LNCAP (cell line): ENCODE results near the gene SMAD3.

ENCODE experiments used
- TF ChIP-seq, protein P1 (sequence below): fragments of 450-650 bp; IDR thresholded peaks from 2 replicates; pipeline ENCODE4 v1.5.1; 2017; ENCODE audit warnings: mild to moderate bottlenecking

SMAD3 gene

DNA sequence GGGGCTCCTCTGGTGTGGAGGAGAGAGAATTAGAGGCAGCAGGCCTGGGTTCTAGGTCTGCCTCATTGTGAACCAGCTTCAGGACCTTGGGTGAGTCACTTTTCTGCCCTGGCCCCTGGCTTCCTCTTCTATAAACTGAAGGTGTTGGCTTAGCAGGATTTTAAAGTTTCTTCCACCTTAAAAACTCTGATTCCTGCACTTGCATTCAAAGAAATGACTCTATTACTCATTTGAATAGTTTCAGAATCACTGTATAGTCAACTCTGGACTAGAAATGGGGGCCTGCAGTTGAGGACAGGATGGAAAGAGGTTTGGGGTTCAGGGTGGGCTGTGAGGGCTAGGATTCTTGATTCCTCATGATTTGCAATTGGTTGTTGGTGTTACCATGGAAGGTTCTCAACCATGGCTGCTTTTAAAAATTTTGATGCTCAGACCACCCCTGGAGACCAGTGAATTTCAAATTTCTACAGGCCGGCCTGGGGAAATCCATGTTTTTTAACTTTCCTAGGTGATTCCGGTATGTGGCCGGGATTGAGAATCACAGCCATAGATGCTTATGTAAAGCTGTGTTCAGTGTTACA, 19.9 kb downstream of the SMAD3 start:
- TF ChIP-seq, protein P1, sequence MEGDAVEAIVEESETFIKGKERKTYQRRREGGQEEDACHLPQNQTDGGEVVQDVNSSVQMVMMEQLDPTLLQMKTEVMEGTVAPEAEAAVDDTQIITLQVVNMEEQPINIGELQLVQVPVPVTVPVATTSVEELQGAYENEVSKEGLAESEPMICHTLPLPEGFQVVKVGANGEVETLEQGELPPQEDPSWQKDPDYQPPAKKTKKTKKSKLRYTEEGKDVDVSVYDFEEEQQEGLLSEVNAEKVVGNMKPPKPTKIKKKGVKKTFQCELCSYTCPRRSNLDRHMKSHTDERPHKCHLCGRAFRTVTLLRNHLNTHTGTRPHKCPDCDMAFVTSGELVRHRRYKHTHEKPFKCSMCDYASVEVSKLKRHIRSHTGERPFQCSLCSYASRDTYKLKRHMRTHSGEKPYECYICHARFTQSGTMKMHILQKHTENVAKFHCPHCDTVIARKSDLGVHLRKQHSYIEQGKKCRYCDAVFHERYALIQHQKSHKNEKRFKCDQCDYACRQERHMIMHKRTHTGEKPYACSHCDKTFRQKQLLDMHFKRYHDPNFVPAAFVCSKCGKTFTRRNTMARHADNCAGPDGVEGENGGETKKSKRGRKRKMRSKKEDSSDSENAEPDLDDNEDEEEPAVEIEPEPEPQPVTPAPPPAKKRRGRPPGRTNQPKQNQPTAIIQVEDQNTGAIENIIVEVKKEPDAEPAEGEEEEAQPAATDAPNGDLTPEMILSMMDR: no peak

DNA sequence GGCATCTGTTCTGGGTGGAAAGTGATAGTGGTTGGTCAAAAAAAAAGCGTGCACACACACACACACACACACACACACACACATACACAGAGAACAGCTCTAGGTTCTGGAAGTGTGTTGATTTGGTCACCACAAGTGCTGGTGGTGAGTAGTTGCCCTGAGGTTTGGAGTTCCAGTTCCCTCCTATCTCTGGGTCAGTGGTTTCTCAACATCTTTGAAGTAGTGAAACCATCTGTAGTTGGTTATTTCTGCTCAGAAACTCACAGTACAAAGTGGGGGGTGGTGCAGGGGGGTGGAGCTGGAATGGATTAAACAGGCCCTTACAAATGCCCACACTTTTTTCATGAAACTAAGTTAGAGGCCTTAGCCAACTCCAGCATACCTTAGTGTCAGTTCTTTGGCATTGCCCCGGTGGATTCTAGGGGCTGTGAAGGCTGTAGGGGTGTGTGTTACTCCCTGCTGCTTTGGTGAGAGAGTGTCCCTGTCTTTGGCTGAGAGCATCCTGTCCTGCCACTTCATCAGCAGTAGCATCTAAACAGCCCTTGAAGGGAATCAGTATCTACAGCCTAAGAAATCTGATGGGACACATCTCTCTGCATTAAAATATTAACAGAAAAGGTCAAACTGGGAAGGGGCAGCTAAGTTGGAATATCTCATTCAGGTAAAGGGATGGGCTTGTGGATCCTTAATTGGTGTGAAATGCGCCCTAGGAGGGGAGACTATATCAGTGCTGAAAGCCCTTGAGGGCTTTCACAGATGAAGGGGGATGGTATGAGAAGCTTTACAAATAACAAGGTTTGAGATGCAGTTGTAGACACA, 20.6 kb downstream of the SMAD3 start:
- TF ChIP-seq, protein P1: no peak

GRCh38 chr15:67086637-67086914, 21.2 kb downstream of the SMAD3 start:
- TF ChIP-seq, protein P1: no peak

DNA sequence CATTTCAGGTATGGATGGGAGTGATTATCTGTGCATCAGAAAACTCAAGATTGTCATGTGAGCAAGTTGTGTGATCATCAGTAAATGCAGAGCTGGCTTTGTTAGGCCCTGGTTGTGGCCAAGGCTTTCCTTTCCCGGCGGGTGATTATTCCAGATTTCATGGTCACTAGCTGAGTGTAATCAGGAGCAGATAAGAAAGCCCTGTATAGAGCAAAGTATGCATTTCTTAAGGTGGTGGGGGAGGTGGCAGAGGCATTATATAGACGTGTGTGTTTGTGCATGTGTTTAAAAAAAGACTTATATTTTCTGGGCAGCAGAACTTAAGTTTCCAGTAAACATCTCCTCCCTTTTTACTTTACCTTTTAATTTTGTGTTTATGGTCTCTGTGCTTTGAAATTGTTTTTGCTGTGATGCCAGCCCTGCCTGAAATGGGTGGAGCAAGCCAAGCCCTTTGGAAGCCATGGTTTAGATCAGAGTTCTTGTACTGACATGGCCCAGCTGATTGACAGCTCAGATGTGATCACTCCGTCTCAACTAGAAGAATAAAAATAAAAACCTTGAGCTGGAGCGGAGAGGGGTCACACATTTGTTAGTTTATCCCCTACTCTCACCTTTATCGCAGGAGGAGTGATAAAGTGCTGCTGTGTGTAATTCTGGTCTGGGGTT, 22.2 kb downstream of the SMAD3 start:
- TF ChIP-seq, protein P1: no peak

GRCh38 chr15:67089217-67090193, 24.1 kb downstream of the SMAD3 start:
- TF ChIP-seq, protein P1: no peak

DNA sequence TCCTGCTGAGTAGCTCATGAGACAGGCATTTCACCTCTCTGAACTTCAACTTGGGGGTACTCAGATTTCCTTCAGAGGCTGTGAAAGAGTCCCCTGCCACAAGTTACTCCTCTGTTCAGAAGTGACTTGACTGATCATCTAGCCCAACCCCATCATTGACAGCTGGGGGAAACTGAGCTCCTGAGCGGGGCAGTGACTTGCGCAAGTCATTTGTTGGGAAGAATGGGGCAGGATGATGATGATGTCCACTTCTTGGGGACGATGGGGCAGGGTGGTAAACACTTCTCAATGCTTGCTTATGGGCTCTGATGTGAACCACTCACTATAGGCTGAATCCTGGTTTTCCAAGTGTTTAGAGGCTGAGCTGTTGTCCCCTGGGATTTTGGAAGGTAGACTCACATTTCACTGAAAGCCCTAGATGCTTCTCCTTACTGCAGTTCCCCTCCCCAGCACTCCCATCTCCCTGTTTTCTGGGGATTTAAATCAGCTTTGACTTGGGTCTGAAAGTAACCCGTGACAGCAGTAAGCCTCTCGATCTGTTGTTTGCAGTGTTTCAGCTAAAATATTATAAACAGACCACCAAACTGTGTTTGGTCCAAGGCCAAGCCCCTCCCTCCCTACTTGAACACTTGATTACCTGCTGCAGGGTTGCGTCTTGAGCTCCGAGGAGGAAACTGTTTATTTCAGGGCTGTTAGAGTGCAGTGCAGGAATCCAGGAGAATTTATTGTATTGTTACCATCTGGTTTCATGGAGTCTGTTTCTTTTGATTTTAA, 25.1 kb downstream of the SMAD3 start:
- TF ChIP-seq, protein P1: no peak
